ENCODE results near the gene ZBTB49.

DNA sequence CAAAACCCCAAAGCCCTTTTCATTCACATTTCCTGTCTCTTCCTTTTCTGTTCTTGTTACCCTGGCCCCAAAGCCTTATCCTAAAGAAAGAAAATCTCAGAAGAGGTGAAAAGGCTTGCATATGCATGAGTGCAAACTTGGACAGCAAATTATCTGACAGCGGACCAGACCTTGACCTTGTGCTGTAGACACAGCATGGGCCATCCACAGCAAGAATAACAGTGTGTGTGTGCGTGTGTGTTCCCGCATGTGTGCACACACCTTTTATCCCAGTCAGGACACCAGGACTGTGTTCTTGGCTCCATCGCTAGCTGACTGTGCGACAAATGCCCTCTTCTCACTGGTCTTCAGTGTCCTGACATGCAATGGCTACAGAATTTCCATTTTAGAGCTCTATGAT is 35.3 kb downstream of the ZBTB49 start:
- TF ChIP-seq CTCF (conservative IDR thresholded peaks at IDR 0.05; ENCODE audit: low read length) (no peak), EZH2phosphoT487 (IDR thresholded peaks at IDR 0.05; ENCODE audit: borderline replicate concordance) (no peak)
